RWPE1 (cell line): ENCODE data around the gene TLR9.

Experiments used
- CTCF ChIA-PET: fragments of 350-600 bp; sonication (Branson Sonifier 250); formaldehyde crosslinking; extraction: SDS; loops from one replicate; lab custom pipeline; 2021; lab: Yijun Ruan, JAX
- POLR2A ChIA-PET: fragments of 400-600 bp; formaldehyde crosslinking; extraction: SDS; loops from one replicate; lab custom pipeline; 2020; ENCODE audit warnings: antibody characterized with exemption; ENCODE audit not compliant: low non-redundant PET; lab: Yijun Ruan, JAX
- DNase-seq: peaks from one replicate; pipeline ENCODE4 v3.0.0; 2012; ENCODE audit warnings: low spot score
- H3K27ac ChIP-seq: fragments of 450-650 bp; 2 replicates; pipeline ENCODE4 v1.5.1; 2017
- CTCF ChIP-seq: fragments of 450-650 bp; conservative IDR thresholded peaks from 2 replicates; pipeline ENCODE4 v1.5.1; 2017; ENCODE audit warnings: low read depth, mild to moderate bottlenecking

The TLR9 gene

DNA sequence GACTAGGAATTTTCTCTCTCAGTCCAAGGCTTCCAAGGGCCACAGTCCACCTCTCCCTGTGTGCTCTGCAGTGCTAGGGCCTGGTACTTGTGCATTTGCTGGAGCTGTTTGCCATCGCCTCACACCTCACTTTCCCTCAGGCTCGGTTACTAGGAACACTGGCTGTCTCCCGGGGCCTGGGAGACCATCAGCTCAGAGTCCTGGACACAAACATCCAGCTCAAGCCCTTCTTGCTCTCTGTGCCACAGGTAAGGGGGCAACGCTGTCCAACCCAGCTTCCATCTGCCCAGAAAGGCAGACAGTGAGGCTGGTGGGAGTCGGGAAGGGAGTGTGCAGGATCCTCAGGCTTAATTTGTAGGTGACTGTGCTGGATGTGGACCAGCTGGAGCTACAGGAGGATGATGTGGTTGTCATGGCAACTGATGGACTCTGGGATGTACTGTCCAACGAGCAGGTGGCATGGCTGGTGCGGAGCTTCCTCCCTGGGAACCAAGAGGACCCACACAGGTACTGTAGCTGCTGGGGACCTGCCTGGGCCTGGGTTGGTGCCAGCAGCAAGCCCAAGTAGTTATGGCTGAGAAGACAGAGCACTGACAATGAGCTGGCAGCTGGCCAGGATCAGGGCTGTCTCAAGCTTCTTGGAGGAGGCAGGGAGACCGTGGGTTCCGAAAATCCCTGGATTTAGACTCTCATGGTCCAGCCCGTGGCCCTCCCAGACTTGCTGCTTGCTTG is 23.5 kb upstream of the TLR9 start:
- POLR2A ChIA-PET, result no interaction called here
- H3K27ac ChIP-seq, result peak overlapping the region; percentile 87

GRCh38 chr3:52248165-52248541 is 22.7 kb upstream of the TLR9 start:
- TF ChIP-seq CTCF, result no peak
- peak overlapping the region; percentile 87 for H3K27ac ChIP-seq
- ChIA-PET CTCF (no interaction called here), POLR2A (interaction anchor here (0.9 kb wide), 1 partner anchor 10 kb away, joined by 3 read pairs; no protein-coding TSS in a partner anchor)
- no peak for DNase-seq

More for the DNA sequence above, 23.5 kb upstream of the TLR9 start:
- TF ChIP-seq CTCF, result no peak
- CTCF ChIA-PET, result interaction anchor here (0.6 kb wide), 1 partner anchor 27 kb away, joined by 4 read pairs; no protein-coding TSS in a partner anchor
- no peak for DNase-seq

DNA sequence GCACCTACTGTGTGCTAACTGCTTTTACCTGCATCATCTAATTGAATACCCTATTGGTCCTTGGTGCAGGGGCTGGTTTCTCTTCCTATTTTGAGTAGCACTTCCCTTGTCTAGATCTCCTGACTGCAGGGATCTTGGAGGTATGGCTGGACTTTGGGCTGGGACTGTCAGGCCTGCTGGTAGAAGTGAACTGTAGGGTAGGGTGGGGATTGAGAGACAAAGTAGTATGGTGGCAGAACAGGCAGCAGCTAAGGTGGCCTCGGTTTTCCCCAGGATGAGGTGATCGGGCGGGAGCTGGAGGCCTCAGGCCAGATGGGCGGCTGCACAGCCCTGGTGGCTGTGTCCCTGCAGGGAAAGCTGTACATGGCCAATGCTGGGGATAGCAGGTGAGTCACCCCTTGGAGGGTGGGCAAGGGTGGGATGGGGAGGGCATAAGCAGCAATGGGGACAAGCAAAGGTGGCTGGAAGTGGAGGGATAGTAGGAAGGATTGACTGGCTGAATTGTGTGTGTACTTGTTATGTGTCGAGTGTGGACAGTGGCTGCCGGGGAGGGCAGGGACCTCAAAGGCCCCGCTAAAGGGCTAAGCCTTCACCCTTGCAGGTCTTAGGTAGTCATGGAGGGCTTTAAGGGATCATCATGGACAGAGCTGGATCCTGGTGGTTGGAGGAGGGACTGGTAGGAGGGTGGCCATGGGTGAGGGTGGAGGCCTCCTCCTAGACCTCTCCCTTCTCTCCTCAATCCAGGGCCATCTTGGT is 22.1 kb upstream of the TLR9 start:
- TF ChIP-seq CTCF, result no peak
- H3K27ac ChIP-seq, result peak overlapping the region; percentile 87
- DNase-seq, result no peak
- ChIA-PET CTCF (no interaction called here), POLR2A (interaction anchor here (0.9 kb wide), 1 partner anchor 10 kb away, joined by 3 read pairs; no protein-coding TSS in a partner anchor)

GRCh38 chr3:52246728-52247408 is 21.4 kb upstream of the TLR9 start:
- H3K27ac ChIP-seq, result peak overlapping the region; percentile 87
- no peak for DNase-seq
- ChIA-PET CTCF (no interaction called here), POLR2A (no interaction called here)
- no peak for TF ChIP-seq CTCF

GRCh38 chr3:52246264-52246620 is 20.8 kb upstream of the TLR9 start:
- H3K27ac ChIP-seq, result peak overlapping the region; percentile 87
- ChIA-PET POLR2A (no interaction called here), CTCF (no interaction called here)
- DNase-seq, result no peak
- no peak for TF ChIP-seq CTCF
